ENCODE measurements around the gene BMPR1B. TPM values are rescaled to one million over a fixed set of nuclear protein-coding genes. Genes with fewer than 3 reads are reported as not detected.

The BMPR1B gene
- total and polyA plus RNA-seq, 2 donors (not counting 1 experiment from before 2014, with no cell fraction given), result not detected

- H3K4me2 ChIP-seq (replicated peaks; ENCODE audit: low read depth, low read length, poor library complexity, severe bottlenecking), result no peak overlapping the region
- DNase-seq (no peak), ATAC-seq (ENCODE audit: low read depth) (no peak)
- no peak overlapping the region for H3K4me3 ChIP-seq (ENCODE audit: control extremely low read depth in 1 of 5, extremely low read depth in 1 of 5, insufficient read depth in 1 of 5, low read depth in 2 of 5, low read length in 4 of 5)
- Mint-ChIP-seq H3K4me3 (no peak overlapping the region), H3K27ac (no peak overlapping the region), H3K9me3 (ENCODE audit: insufficient read depth) (no peaks in the 10 kb centered on the region), H3K4me1 (peaks cover 8% of the 10 kb centered on the region), H3K27me3 (peaks cover 19% of the 10 kb centered on the region)
- no CpG with 5 or more reads among the region's 2 CpGs for WGBS (ENCODE audit: insufficient coverage)
- peaks cover 0 to 3% of the 10 kb centered on the region in 2 donors for H3K4me1 ChIP-seq (ENCODE audit: control insufficient read depth in 2 of 2, insufficient read depth in 2 of 2, low read length in 2 of 2)
- TF ChIP-seq EZH2 (IDR thresholded peaks at IDR 0.05; ENCODE audit: borderline replicate concordance, insufficient read depth, low read depth, low read length, poor library complexity, severe bottlenecking) (no peak), CTCF (IDR thresholded peaks at IDR 0.05) (no peak)
- peaks cover 0 to 4% (median 0%) of the 10 kb centered on the region in 3 donors for H3K9me3 ChIP-seq (ENCODE audit: control extremely low read depth in 1 of 3, control insufficient read depth in 2 of 3, insufficient read depth in 1 of 3, low read length in 2 of 3)
- intact Hi-C loops (cut with micrococcal nuclease), result no loop called here
- no peak overlapping the region for H3K9ac ChIP-seq (ENCODE audit: low read length)
- ChIA-PET CTCF (no interaction called here), POLR2A (no interaction called here)
- H3K36me3 ChIP-seq (replicated peaks in 1 of 2; ENCODE audit: control extremely low read depth in 1 of 2, control insufficient read depth in 1 of 2, extremely low read depth in 1 of 2, insufficient read depth in 2 of 2, low read length in 1 of 2), result no peaks in the 10 kb centered on the region
- no peaks in the 10 kb centered on the region for H3K79me2 ChIP-seq (ENCODE audit: control insufficient read depth, insufficient read depth, low read length)
- no peak overlapping the region for H3K27ac ChIP-seq (ENCODE audit: low read length in 2 of 2)
- no peaks in the 10 kb centered on the region for H4K20me1 ChIP-seq (ENCODE audit: control insufficient read depth, insufficient read depth, low read length, poor library complexity, severe bottlenecking)
- no peak overlapping the region for H2AFZ ChIP-seq (ENCODE audit: insufficient read depth, low read depth, low read length, poor library complexity, severe bottlenecking)
- no peaks in the 10 kb centered on the region for H3K27me3 ChIP-seq (replicated peaks in 1 of 4; ENCODE audit: control extremely low read depth in 1 of 4, control insufficient read depth in 3 of 4, insufficient read depth in 4 of 4, low read length in 3 of 4)
These were observed 36.4 kb upstream of the BMPR1B start for GRCh38 chr4:94721310-94721709.

- intact Hi-C loops (cut with micrococcal nuclease), result no loop called here
- 50% methylated on average over 1 of the region's 2 CpGs for whole genome bisulfite sequencing (ENCODE audit: insufficient coverage)
- ChIA-PET POLR2A (no interaction called here), CTCF (no interaction called here)
- H3K4me2 ChIP-seq (replicated peaks; ENCODE audit: low read depth, low read length, poor library complexity, severe bottlenecking), result no peak overlapping the region
- no peak overlapping the region for H3K4me3 Mint-ChIP-seq
- ATAC-seq (ENCODE audit: low read depth), result no peak
- no peaks in the 10 kb centered on the region for H4K20me1 ChIP-seq (ENCODE audit: control insufficient read depth, insufficient read depth, low read length, poor library complexity, severe bottlenecking)
- H3K27me3 ChIP-seq (replicated peaks in 1 of 4; ENCODE audit: control extremely low read depth in 1 of 4, control insufficient read depth in 3 of 4, insufficient read depth in 4 of 4, low read length in 3 of 4), result no peaks in the 10 kb centered on the region
- H3K27ac ChIP-seq (ENCODE audit: low read length in 2 of 2), result no peak overlapping the region
- no peak for DNase-seq
- H3K4me1 Mint-ChIP-seq, result peaks cover 8% of the 10 kb centered on the region
- H3K27ac Mint-ChIP-seq, result no peak overlapping the region
- H3K79me2 ChIP-seq (ENCODE audit: control insufficient read depth, insufficient read depth, low read length), result no peaks in the 10 kb centered on the region
- peaks cover 19% of the 10 kb centered on the region for H3K27me3 Mint-ChIP-seq
- H3K9me3 ChIP-seq (ENCODE audit: control extremely low read depth in 1 of 3, control insufficient read depth in 2 of 3, insufficient read depth in 1 of 3, low read length in 2 of 3), result peaks cover 0 to 4% (median 0%) of the 10 kb centered on the region in 3 donors
- H3K4me1 ChIP-seq (ENCODE audit: control insufficient read depth in 2 of 2, insufficient read depth in 2 of 2, low read length in 2 of 2), result peaks cover 0 to 3% of the 10 kb centered on the region in 2 donors
- H3K4me3 ChIP-seq (ENCODE audit: control extremely low read depth in 1 of 5, extremely low read depth in 1 of 5, insufficient read depth in 1 of 5, low read depth in 2 of 5, low read length in 4 of 5), result no peak overlapping the region
- no peak for TF ChIP-seq CTCF (IDR thresholded peaks at IDR 0.05)
- TF ChIP-seq EZH2 (IDR thresholded peaks at IDR 0.05; ENCODE audit: borderline replicate concordance, insufficient read depth, low read depth, low read length, poor library complexity, severe bottlenecking), result no peak
- no peaks in the 10 kb centered on the region for H3K9me3 Mint-ChIP-seq (ENCODE audit: insufficient read depth)
- no peak overlapping the region for H2AFZ ChIP-seq (ENCODE audit: insufficient read depth, low read depth, low read length, poor library complexity, severe bottlenecking)
- H3K9ac ChIP-seq (ENCODE audit: low read length), result no peak overlapping the region
- H3K36me3 ChIP-seq (replicated peaks in 1 of 2; ENCODE audit: control extremely low read depth in 1 of 2, control insufficient read depth in 1 of 2, extremely low read depth in 1 of 2, insufficient read depth in 2 of 2, low read length in 1 of 2), result no peaks in the 10 kb centered on the region
These were observed 35.5 kb upstream of the BMPR1B start for GRCh38 chr4:94722270-94722669.
